Metanephros (tissue), 1 donor: ENCODE results near the gene PTPRC. TPM values are rescaled to one million over a fixed set of nuclear protein-coding genes. Genes with fewer than 3 reads are reported as not detected.

Experiments used
- total RNA-seq: library from RNA; depleted of rRNA; stranded (reverse); fragments of >200 nt; gene quantifications from one replicate; pipeline ENCODE4 v1.2.3, GENCODE V29; 2014

PTPRC gene, protein sequence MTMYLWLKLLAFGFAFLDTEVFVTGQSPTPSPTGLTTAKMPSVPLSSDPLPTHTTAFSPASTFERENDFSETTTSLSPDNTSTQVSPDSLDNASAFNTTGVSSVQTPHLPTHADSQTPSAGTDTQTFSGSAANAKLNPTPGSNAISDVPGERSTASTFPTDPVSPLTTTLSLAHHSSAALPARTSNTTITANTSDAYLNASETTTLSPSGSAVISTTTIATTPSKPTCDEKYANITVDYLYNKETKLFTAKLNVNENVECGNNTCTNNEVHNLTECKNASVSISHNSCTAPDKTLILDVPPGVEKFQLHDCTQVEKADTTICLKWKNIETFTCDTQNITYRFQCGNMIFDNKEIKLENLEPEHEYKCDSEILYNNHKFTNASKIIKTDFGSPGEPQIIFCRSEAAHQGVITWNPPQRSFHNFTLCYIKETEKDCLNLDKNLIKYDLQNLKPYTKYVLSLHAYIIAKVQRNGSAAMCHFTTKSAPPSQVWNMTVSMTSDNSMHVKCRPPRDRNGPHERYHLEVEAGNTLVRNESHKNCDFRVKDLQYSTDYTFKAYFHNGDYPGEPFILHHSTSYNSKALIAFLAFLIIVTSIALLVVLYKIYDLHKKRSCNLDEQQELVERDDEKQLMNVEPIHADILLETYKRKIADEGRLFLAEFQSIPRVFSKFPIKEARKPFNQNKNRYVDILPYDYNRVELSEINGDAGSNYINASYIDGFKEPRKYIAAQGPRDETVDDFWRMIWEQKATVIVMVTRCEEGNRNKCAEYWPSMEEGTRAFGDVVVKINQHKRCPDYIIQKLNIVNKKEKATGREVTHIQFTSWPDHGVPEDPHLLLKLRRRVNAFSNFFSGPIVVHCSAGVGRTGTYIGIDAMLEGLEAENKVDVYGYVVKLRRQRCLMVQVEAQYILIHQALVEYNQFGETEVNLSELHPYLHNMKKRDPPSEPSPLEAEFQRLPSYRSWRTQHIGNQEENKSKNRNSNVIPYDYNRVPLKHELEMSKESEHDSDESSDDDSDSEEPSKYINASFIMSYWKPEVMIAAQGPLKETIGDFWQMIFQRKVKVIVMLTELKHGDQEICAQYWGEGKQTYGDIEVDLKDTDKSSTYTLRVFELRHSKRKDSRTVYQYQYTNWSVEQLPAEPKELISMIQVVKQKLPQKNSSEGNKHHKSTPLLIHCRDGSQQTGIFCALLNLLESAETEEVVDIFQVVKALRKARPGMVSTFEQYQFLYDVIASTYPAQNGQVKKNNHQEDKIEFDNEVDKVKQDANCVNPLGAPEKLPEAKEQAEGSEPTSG (N-terminal part only)
- 26.6 TPM for total RNA-seq

DNA sequence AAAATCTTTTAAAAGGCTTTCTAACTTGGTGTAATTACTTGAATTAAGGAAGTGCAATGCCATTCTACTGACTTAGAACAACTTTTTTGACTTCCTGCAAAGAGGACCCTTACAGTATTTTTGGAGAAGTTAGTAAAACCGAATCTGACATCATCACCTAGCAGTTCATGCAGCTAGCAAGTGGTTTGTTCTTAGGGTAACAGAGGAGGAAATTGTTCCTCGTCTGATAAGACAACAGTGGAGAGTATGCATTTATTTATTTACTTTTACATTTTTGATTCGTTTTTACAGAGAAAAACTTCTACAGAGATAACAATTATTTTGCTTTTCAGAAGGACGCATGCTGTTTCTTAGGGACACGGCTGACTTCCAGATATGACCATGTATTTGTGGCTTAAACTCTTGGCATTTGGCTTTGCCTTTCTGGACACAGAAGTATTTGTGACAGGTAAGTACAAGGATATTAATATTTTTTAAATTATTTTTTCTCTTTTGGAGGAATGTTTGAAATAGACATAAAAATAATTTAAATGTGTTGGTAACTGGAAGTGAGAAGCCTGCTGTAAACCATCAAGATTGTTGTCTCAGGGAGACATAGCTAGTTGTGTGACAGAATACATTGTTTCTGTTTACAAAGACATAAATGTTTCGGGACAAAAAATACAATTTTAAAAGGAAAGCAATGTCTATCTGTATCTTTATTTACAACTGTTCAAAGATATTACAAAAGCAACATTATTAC is at the start of gene PTPRC:
Gene PTPRC, plus strand, starts transcription at position 147 of the 742 bp plus-strand sequence. Its CDS starts 229 bp downstream, at position 376.

Other genes with a start within 250 kb of the PTPRC start
- 1.9 TPM for gene ATP6V1G3, start 98.4 kb upstream of the PTPRC start, total RNA-seq